Lung (tissue), 12 donors: Measurements from ENCODE around the gene KRTAP12-2. TPM values are rescaled to one million over a fixed set of nuclear protein-coding genes. Genes with fewer than 3 reads are reported as not detected.
A peak's percentile ranks its signal among the peaks of the same experiment; 100 is the strongest.

Source experiments
- ATAC-seq: fragments of 200-7000 bp; cut with Tn5 transposase; one replicate; pipeline ENCODE4 v1.9.1; 2020; ENCODE audit warnings: moderate number of reproducible peaks; ENCODE audit not compliant: insufficient read depth, low FRiP score
- DNase-seq, 3 donors: peaks; one replicate each; pipeline ENCODE4 v3.0.0-alpha.2; 2013 to 2017
- H3K27ac ChIP-seq, 2 donors: one replicate each; pipeline ENCODE4 v1.5.1; 2013; ENCODE audit warnings: mild to moderate bottlenecking in 2 of 2, moderate library complexity in 2 of 2, control low read depth in 1 of 2, inconsistent platforms in 1 of 2, low read depth in 1 of 2, low read length in 1 of 2
- H3K27me3 ChIP-seq, 3 donors: one replicate each; pipeline ENCODE4 v1.5.1; 2013; ENCODE audit warnings: low read length in 2 of 3; ENCODE audit not compliant: control insufficient read depth in 3 of 3, insufficient read depth in 3 of 3
- H3K36me3 ChIP-seq, 4 donors: one replicate each; pipeline ENCODE4 v1.5.1; 2013; ENCODE audit warnings: low read length in 4 of 4, mild to moderate bottlenecking in 1 of 4, moderate library complexity in 1 of 4; ENCODE audit not compliant: control insufficient read depth in 4 of 4, insufficient read depth in 4 of 4
- H3K4me1 ChIP-seq, 5 donors: one replicate each; pipeline ENCODE4 v1.5.1; 2013; ENCODE audit warnings: low read length in 5 of 5, mild to moderate bottlenecking in 2 of 5, moderate library complexity in 1 of 5; ENCODE audit not compliant: control insufficient read depth in 5 of 5, insufficient read depth in 5 of 5
- H3K4me3 ChIP-seq: one replicate; pipeline ENCODE4 v1.5.1; 2013; ENCODE audit warnings: mild to moderate bottlenecking, control low read depth, moderate library complexity
- H3K9ac ChIP-seq, 2 donors: one replicate each; pipeline ENCODE4 v1.5.1; 2013; ENCODE audit warnings: low read length in 2 of 2, control low read depth in 1 of 2; ENCODE audit not compliant: insufficient read depth in 1 of 2
- H3K9me3 ChIP-seq, 4 donors: one replicate each; pipeline ENCODE4 v1.5.1; 2013; ENCODE audit warnings: low read length in 3 of 4, mild to moderate bottlenecking in 1 of 4, moderate library complexity in 1 of 4; ENCODE audit not compliant: control insufficient read depth in 4 of 4, insufficient read depth in 3 of 4
- CTCF ChIP-seq: IDR thresholded peaks from 2 replicates; pipeline ENCODE4 v1.5.1; 2012; ENCODE audit warnings: mild to moderate bottlenecking; ENCODE audit errors: control extremely low read depth, extremely low read depth
- WGBS, 2 donors: extraction: QIAGEN DNeasy Blood & Tissue Kit; methylation state at CpG; one replicate each; pipeline ENCODE4 v1.1.7; 2013; 5-methylcytosine and 5-hydroxymethylcytosine counted together
- polyA plus RNA-seq, 2 donors: library from polyadenylated mRNA; stranded (reverse); fragments of 200-250 nt; gene quantifications; one replicate each; pipeline ENCODE4 v1.2.1, GENCODE V29; 2013
- total RNA-seq, 2 donors: library from RNA; depleted of rRNA in 1 of 2; stranded (reverse); fragments of >200 nt in 1 of 2; gene quantifications; one replicate each; pipeline ENCODE4 v1.2.1, GENCODE V29; 2014 to 2021
- donor health status: control.
- donor health status: control.
- donor health status: Bipolar disorder and iron deficiency.
- donor health status: healthy.
- donor health status: DM: yes; HTN: yes; CAD: no.

KRTAP12-2 gene
- total and polyA plus RNA-seq, 4 donors = not detected

GRCh38 chr21:44653123-44653522 is 13.6 kb downstream of the KRTAP12-2 start:
- Histone ChIP-seq H3K4me3 (no peak overlapping the region), H3K36me3 (no peaks in the 10 kb centered on the region), H3K9ac (no peak overlapping the region), H3K27me3 (no peaks in the 10 kb centered on the region), H3K9me3 (peaks cover 0 to 10% (median 2%) of the 10 kb centered on the region in 4 donors), H3K4me1 (peaks cover 0 to 1% (median 0%) of the 10 kb centered on the region in 5 donors), H3K27ac (no peak overlapping the region)
- no peak for ATAC-seq
- no peak for TF ChIP-seq CTCF
- 63 to 68% methylated on average over 14 of the region's 14 CpGs for WGBS, 2 donors
- peak in 2 of 3 donors; percentile 9 to 10 for DNase-seq

- H3K27me3 ChIP-seq = no peaks in the 10 kb centered on the region
- H3K9ac ChIP-seq = no peak overlapping the region
- no peak overlapping the region for H3K4me3 ChIP-seq
- no peak overlapping the region for H3K27ac ChIP-seq
- no peaks in the 10 kb centered on the region for H3K4me1 ChIP-seq
- DNase-seq (no peak), ATAC-seq (no peak)
- 87 to 93% methylated on average over 12 of the region's 12 CpGs for WGBS, 2 donors
- TF ChIP-seq CTCF = no peak
- peaks cover 0 to 3% (median 1%) of the 10 kb centered on the region in 4 donors for H3K9me3 ChIP-seq
- H3K36me3 ChIP-seq = no peaks in the 10 kb centered on the region
Measured at GRCh38 chr21:44650973-44651675, 15.6 kb downstream of the KRTAP12-2 start.

GRCh38 chr21:44650265-44650972 is 16.3 kb downstream of the KRTAP12-2 start:
- ATAC-seq = no peak
- H3K4me3 ChIP-seq = no peak overlapping the region
- H3K27me3 ChIP-seq = no peaks in the 10 kb centered on the region
- no peaks in the 10 kb centered on the region for H3K9me3 ChIP-seq
- no peak for DNase-seq
- no peak overlapping the region for H3K27ac ChIP-seq
- no peaks in the 10 kb centered on the region for H3K36me3 ChIP-seq
- 90 to 91% methylated on average over 20 of the region's 20 CpGs for WGBS, 2 donors
- no peaks in the 10 kb centered on the region for H3K4me1 ChIP-seq
- no peak overlapping the region for H3K9ac ChIP-seq
- no peak for TF ChIP-seq CTCF
